MM.1S (cell line): ENCODE results near the gene C20orf141.

ENCODE experiments used
- CTCF ChIP-seq: fragments of 300-600 bp; sonication (generic); IDR thresholded peaks from 2 replicates; pipeline ENCODE4 v1.5.1; 2016; ENCODE audit warnings: antibody characterized with exemption, low read length, mixed read lengths
- EZH2phosphoT487 ChIP-seq: fragments of 300-600 bp; sonication (generic); IDR thresholded peaks from 2 replicates; pipeline ENCODE4 v1.6.1; 2018; ENCODE audit warnings: antibody characterized with exemption, low read length

DNA sequence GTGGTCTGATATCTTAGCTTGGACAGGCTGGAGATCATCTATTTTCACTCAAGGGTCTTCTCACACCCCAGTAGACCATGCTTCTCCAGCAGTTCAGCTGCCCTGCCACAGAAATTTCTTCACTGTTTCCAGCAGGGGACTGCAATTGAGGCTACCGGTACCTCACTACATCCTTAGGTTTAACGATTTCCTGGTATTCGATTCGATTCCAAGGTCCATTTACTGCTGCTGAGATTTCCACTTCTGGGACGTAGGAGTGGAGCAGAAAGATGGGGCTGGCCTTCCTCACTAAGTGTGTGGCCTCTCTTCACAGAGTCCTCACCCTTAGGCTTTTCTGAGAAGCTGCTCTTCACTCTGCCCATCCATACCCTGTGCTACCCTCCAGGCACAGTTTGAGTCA, 31.9 kb downstream of the C20orf141 start:
- no peak for TF ChIP-seq CTCF
- no peak for TF ChIP-seq EZH2phosphoT487
